Endothelial cell of umbilical vein (primary cell): ENCODE data around the gene SPRY4. TPM values are rescaled to one million over a fixed set of nuclear protein-coding genes. Genes with fewer than 3 reads are reported as not detected.

Source experiments
- BruUV-seq: library from RNA; stranded (reverse); fragments of 400-500 nt; replicated peaks from 2 replicates; lab custom pipeline; 2021; lab: Mats Ljungman, UMichigan
- CTCF ChIA-PET: fragments of 300-600, 350-600 bp; sonication (Branson Sonifier 250); formaldehyde crosslinking; loops from one replicate; lab custom pipeline; 2021; ENCODE audit warnings: antibody characterized with exemption, inconsistent platforms; lab: Charles Lee
- POLR2A ChIA-PET: fragments of 300-600, 350-600 bp; sonication (Branson Sonifier 250); formaldehyde crosslinking; loops from one replicate; lab custom pipeline; 2021; ENCODE audit warnings: antibody characterized with exemption, inconsistent platforms; lab: Charles Lee
- DNase-seq: peaks from one replicate; pipeline ENCODE4 v3.0.0-alpha.2; 2011; ENCODE audit warnings: low read depth, low spot score
- FAIRE-seq: peaks from 2 replicates; lab custom pipeline; 2011; peaks lifted over from hg19 to GRCh38; lab: Jason Lieb, UNC
- H2AFZ ChIP-seq: 2 replicates; pipeline ENCODE4 v1.6.0; 2012; ENCODE audit warnings: low read depth, low read length, control low read depth, inconsistent platforms
- H3K27ac ChIP-seq: 2 replicates; pipeline ENCODE4 v1.5.1; 2011; ENCODE audit warnings: low read depth, mild to moderate bottlenecking, control low read depth, low read length, moderate library complexity; ENCODE audit not compliant: insufficient read depth
- H3K27me3 ChIP-seq, 2 experiments: 2 replicates each; pipeline versions ENCODE4 v1.6.0 to v1.6.1; 2011; ENCODE audit warnings: low read length in 2 of 2, mixed read lengths in 1 of 2; ENCODE audit not compliant: control insufficient read depth in 2 of 2, insufficient read depth in 2 of 2
- H3K36me3 ChIP-seq, 2 experiments: 2 replicates in 1 of 2; 3 replicates in 1 of 2; pipeline ENCODE4 v1.5.1; 2011; ENCODE audit warnings: low read length in 2 of 2, mild to moderate bottlenecking in 1 of 2, moderate library complexity in 1 of 2; ENCODE audit not compliant: control insufficient read depth in 2 of 2, insufficient read depth in 2 of 2; ENCODE audit errors: extremely low read depth in 1 of 2
- H3K4me1 ChIP-seq: 3 replicates; pipeline ENCODE4 v1.5.1; 2011; ENCODE audit warnings: mild to moderate bottlenecking, low read length; ENCODE audit not compliant: control insufficient read depth, insufficient read depth; ENCODE audit errors: extremely low read depth
- H3K4me2 ChIP-seq: 2 replicates; pipeline ENCODE4 v1.6.1; 2011; ENCODE audit warnings: low read length, control low read depth, mixed read lengths; ENCODE audit not compliant: insufficient read depth
- H3K4me3 ChIP-seq, 3 experiments: fragments of 200-600 bp in 1 of 3; sonication (generic), shearing (Covaris generic) in 1 of 3; replicated peaks in 1 of 3; 2 replicates each; pipeline ENCODE4 v1.5.1; 2011 to 2016; ENCODE audit warnings: control low read depth in 3 of 3, low read length in 3 of 3, mild to moderate bottlenecking in 2 of 3, inconsistent platforms in 1 of 3, low read depth in 1 of 3, moderate library complexity in 1 of 3; ENCODE audit not compliant: insufficient read depth in 1 of 3
- H3K79me2 ChIP-seq: 2 replicates; pipeline ENCODE4 v1.6.0; 2012; ENCODE audit warnings: low read length, inconsistent platforms; ENCODE audit not compliant: control insufficient read depth, insufficient read depth
- H3K9ac ChIP-seq: replicated peaks from 2 replicates; pipeline ENCODE3; 2011; ENCODE audit warnings: low read length, control low read depth; ENCODE audit not compliant: insufficient read depth; ENCODE audit errors: extremely low read depth
- H3K9me1 ChIP-seq: replicated peaks from 3 replicates; pipeline ENCODE4 v1.6.0; 2011; ENCODE audit warnings: mild to moderate bottlenecking, low read length; ENCODE audit not compliant: control insufficient read depth, insufficient read depth; ENCODE audit errors: extremely low read depth
- H3K9me3 ChIP-seq: replicated peaks from 2 replicates; pipeline ENCODE4 v1.5.1; 2012; ENCODE audit warnings: low read length, inconsistent platforms; ENCODE audit not compliant: control insufficient read depth, insufficient read depth
- H4K20me1 ChIP-seq: replicated peaks from 2 replicates; pipeline ENCODE3; 2011; ENCODE audit warnings: mild to moderate bottlenecking, low read length; ENCODE audit not compliant: control insufficient read depth, insufficient read depth; ENCODE audit errors: extremely low read depth
- EZH2 ChIP-seq: IDR thresholded peaks from 2 replicates; pipeline ENCODE4 v1.6.1; 2012; ENCODE audit warnings: borderline replicate concordance, low read depth, mild to moderate bottlenecking, moderate library complexity, low read length, inconsistent platforms; ENCODE audit not compliant: severe bottlenecking
- FOS ChIP-seq: IDR thresholded peaks from 2 replicates; pipeline ENCODE4 v1.6.1; 2011; ENCODE audit warnings: mild to moderate bottlenecking, low read length, moderate library complexity, borderline replicate concordance; ENCODE audit not compliant: insufficient read depth
- GATA2 ChIP-seq: IDR thresholded peaks from 2 replicates; pipeline ENCODE4 v1.7.0; 2011; ENCODE audit warnings: low read depth, mild to moderate bottlenecking, moderate library complexity, mixed read lengths, low read length; ENCODE audit not compliant: insufficient read length, insufficient read depth
- JUN ChIP-seq: IDR thresholded peaks from 2 replicates; pipeline ENCODE4 v1.6.1; 2011; ENCODE audit warnings: borderline replicate concordance, low read depth; ENCODE audit not compliant: insufficient read length, insufficient read depth
- MYC ChIP-seq: IDR thresholded peaks from one replicate; pipeline ENCODE4 v1.6.1; 2011; ENCODE audit warnings: mild to moderate bottlenecking, low read depth, low read length
- POLR2A ChIP-seq: IDR thresholded peaks from 2 replicates; pipeline ENCODE4 v1.6.1; 2012; ENCODE audit warnings: low read depth, mild to moderate bottlenecking, control low read depth, low read length
- POLR2AphosphoS5 ChIP-seq: IDR thresholded peaks from 2 replicates; pipeline ENCODE4 v1.6.1; 2012; ENCODE audit warnings: low read depth, mild to moderate bottlenecking, control low read depth, low read length, moderate library complexity; ENCODE audit not compliant: insufficient read depth
- dilution Hi-C: fragments of 300-500 bp; cut with MboI; formaldehyde crosslinking; loops from one replicate; pipeline ENCODE4 v1.15.0; 2019; ENCODE audit warnings: low sequenced_read_pairs; ENCODE audit not compliant: extremely low pct_ligation_motif_present
- intact Hi-C: fragments of 100-400 bp; cut with micrococcal nuclease; formaldehyde crosslinking; loops from one replicate; pipeline ENCODE4 v1.10.0; 2022
- polyA plus RNA-seq, 4 experiments: library from polyadenylated mRNA; depleted of rRNA in 3 of 4; stranded (reverse) in 3 of 4; unstranded in 1 of 4; fragments of >200 nt; gene quantifications; 2 replicates each; pipeline versions ENCODE4 v1.2.1 to v1.2.3, GENCODE V29; 2011 to 2012; ENCODE audit warnings: missing spikeins in 1 of 4
- total RNA-seq: library from RNA; stranded (reverse); gene quantifications from 2 replicates; pipeline ENCODE4 v1.2.3, GENCODE V29; 2021
- TF ChIP-seq, protein P1 (sequence below), 2 donors: IDR thresholded peaks; 1 replicate in 1 of 2; 2 replicates in 1 of 2; pipeline ENCODE4 v1.5.1; 2011; ENCODE audit warnings: low read length in 2 of 2, mild to moderate bottlenecking in 2 of 2, moderate library complexity in 2 of 2, control low read depth in 1 of 2, inconsistent platforms in 1 of 2, low read depth in 1 of 2; ENCODE audit not compliant: insufficient read depth in 1 of 2; ENCODE audit errors: extremely low read depth in 1 of 2
- TF ChIP-seq, protein P2 (sequence below): IDR thresholded peaks from 2 replicates; pipeline ENCODE4 v1.6.1; 2011; ENCODE audit not compliant: insufficient read depth, insufficient read length

SPRY4 gene
- total and polyA plus RNA-seq, 2 donors (not counting 3 experiments of a cell fraction or from before 2014, with no cell fraction given) = 9.3 to 33.9 TPM

DNA sequence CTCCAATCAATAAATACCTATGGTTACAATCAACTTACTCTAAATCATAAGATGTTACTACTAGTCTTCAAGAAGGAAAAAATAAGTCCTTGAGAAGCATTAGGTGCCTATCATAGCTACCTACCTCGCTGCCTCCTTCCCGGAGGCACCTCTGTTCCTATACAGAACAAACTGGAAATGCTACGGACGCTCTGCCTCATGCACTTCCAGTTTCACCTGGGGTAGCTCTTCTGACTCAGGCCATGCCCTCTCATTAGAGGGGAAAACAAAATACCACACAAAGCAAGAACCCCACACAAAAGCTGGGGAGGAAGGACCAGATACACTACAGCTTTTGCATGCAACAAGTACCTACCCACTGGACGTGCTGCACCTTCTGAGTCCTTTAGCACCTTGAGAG lies 12.4 kb downstream of the SPRY4 start:
- Histone ChIP-seq H3K36me3 (peaks cover 4 to 10% of the 10 kb centered on the region in 2 experiments), H2AFZ (no peak overlapping the region), H3K9me3 (no peaks in the 10 kb centered on the region), H3K4me2 (no peak overlapping the region), H3K4me1 (peaks cover 39% of the 10 kb centered on the region), H3K4me3 (no peak overlapping the region), H3K9ac (no peak overlapping the region), H3K9me1 (no peaks in the 10 kb centered on the region), H3K27me3 (no peaks in the 10 kb centered on the region), H4K20me1 (no peaks in the 10 kb centered on the region), H3K27ac (no peak overlapping the region), H3K79me2 (peaks cover 76% of the 10 kb centered on the region)
- TF ChIP-seq, protein P1, sequence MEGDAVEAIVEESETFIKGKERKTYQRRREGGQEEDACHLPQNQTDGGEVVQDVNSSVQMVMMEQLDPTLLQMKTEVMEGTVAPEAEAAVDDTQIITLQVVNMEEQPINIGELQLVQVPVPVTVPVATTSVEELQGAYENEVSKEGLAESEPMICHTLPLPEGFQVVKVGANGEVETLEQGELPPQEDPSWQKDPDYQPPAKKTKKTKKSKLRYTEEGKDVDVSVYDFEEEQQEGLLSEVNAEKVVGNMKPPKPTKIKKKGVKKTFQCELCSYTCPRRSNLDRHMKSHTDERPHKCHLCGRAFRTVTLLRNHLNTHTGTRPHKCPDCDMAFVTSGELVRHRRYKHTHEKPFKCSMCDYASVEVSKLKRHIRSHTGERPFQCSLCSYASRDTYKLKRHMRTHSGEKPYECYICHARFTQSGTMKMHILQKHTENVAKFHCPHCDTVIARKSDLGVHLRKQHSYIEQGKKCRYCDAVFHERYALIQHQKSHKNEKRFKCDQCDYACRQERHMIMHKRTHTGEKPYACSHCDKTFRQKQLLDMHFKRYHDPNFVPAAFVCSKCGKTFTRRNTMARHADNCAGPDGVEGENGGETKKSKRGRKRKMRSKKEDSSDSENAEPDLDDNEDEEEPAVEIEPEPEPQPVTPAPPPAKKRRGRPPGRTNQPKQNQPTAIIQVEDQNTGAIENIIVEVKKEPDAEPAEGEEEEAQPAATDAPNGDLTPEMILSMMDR (IDR thresholded peaks at IDR 0.05; ENCODE audit: extremely low read depth in 1 of 2, insufficient read depth in 1 of 2, low read depth in 1 of 2, low read length in 2 of 2) = no peak
- TF ChIP-seq JUN (no peak), POLR2A (no peak), EZH2 (no peak), POLR2AphosphoS5 (no peak), MYC (no peak), FOS (no peak), GATA2 (no peak)
- TF ChIP-seq, protein P2, sequence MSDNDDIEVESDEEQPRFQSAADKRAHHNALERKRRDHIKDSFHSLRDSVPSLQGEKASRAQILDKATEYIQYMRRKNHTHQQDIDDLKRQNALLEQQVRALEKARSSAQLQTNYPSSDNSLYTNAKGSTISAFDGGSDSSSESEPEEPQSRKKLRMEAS = no peak
- DNase-seq (no peak), FAIRE-seq (no peak)
- dilution Hi-C loops (no loop called here), intact Hi-C loops (loop anchor here (10.0 kb wide), 1 partner anchor 382 kb away; no protein-coding TSS in a partner anchor)
- CTCF ChIA-PET = interaction anchor here (1.0 kb wide), 1 partner anchor 9 kb away, joined by 3 read pairs; no protein-coding TSS in a partner anchor
- POLR2A ChIA-PET = no interaction called here
- no TSS peak for BruUV-seq
